A172 (cell line): ENCODE data around the gene TMX2. TPM values are rescaled to one million over a fixed set of nuclear protein-coding genes. Genes with fewer than 3 reads are reported as not detected.

ENCODE experiments used
- DNase-seq: peaks from one replicate; pipeline ENCODE4 v3.0.0-alpha.2; 2015; ENCODE audit warnings: low spot score
- total RNA-seq: library from RNA; depleted of rRNA; stranded (reverse); fragments of >200 nt; shearing (Covaris generic); gene quantifications from 2 replicates; pipeline ENCODE4 v1.2.3, GENCODE V29; 2014; rRNA removed

TMX2 gene
- total RNA-seq, 1 experiment from 2014 or later, result 119 TPM

DNA sequence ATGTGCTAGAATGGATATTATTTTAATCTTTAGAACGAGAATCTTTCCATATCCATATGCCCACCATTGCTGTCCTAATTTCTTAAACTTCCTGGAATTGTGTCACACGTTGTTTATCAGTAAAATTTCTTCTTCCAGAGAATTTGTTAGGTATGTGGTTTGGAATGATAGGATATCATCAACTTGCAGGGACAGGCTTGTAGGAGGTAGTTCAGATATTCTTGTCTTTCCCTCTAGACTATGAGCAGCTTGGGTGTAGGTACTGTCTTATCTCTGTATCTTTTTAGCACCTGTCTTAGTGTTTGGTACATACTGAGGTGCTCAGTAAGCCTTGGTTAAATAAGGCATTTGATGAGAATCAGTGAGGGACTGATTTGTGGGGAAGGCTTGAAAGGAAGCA is 52.6 kb downstream of the TMX2 start:
- no peak for DNase-seq

DNA sequence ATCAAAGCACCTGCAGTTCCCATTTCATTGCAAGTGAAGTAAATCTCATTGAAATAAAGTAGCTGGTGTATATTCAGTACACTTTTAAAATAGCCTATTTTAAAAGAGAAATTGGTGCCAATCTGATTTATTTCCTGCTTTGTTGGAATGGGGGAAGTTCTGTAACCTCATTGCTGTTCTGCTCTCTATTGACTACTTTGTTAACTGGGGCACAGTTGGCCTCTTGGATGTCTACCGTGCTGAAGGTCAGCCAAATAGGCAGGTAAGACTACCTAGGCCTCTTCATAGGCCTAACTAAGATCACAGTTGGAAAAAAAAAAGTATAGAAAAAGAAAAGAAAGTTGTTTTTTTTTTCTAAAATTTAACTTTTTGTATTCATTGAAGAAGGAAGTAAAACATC is 58.4 kb downstream of the TMX2 start:
- no peak for DNase-seq

DNA sequence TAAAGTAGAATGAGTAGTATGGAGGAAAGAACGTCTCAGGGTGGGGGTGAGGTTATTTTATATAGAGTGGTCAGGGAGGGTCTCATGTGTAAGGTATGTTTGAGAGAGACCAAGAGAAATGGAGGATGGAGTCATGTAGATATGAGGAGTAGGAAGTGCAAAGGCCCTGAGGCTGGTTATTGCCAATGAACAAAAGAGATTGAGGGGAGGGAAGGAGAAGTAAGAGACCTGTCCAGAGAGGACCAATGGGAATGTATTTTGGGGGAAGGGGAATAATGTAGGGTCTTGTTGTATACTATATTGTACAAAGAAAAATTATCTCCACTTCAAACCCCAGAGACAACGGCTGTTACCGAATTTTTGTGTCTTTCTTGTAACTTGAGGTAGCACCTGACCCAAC is 59.0 kb downstream of the TMX2 start:
- DNase-seq, result no peak

DNA sequence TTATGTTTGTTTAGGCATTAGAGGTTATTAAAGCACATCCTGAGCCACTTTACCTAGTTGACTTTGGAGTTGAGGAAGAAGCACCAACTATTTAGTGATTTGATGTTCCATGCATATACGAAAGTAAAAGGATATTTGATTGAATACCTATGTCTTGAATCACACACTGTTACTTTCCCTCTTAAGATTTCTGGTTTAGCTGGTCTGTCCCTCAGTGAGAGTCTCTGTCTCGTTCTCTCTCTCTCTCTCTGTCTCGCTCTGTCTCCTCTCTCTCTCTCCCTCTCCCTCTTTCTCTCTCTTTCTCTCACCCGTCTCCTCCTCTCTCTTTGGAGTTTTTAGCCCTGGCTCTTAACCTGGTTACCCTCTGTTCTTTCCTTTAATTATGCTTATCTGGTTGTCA is 60.2 kb downstream of the TMX2 start:
- DNase-seq, result no peak

DNA sequence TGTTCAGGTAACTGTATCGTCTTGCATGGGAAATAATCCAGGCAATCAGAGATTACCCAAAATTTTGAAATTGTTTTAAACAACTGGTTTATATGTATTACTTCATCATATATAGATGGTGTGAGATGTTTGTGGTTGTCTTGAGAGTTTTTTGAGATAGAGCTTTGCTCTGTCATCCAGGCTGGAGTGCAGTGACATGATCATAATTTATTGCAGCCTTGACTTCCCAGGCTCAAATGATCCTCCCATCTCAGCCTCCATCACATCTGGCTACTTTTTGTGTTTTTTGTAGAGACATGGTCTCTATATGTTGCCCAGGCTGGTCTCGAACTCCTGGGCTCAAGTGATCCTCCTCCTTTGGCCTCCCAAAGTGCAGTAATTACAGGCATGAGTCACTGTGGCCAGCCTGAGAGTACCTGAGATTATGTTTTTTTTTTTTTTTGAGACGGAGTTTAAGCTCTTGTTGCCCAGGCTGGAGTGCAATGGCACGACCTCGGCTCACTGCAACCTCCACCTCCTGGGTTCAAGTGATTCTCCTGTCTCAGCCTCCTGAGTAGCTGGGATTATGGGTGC is 60.7 kb downstream of the TMX2 start:
- no peak for DNase-seq

DNA sequence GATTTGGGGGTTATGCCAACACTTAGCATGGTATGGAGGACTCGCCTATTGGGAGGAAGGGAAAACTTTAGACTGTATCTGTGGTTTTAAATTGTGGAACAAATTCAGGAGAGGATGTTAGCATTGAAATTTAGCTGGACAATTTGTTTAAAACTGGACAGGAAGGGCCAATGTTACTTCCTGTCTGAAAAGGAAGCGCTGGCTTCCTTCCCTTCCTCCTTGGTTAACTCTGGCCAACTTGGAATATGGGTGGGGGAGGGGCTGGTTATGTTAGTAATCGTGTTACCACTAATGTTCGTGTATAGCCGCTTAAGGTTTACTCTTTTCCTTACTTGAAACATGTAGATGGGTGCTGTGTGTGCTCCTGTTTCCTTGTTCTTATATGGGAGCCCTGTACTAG is 63.1 kb downstream of the TMX2 start:
- DNase-seq, result no peak

DNA sequence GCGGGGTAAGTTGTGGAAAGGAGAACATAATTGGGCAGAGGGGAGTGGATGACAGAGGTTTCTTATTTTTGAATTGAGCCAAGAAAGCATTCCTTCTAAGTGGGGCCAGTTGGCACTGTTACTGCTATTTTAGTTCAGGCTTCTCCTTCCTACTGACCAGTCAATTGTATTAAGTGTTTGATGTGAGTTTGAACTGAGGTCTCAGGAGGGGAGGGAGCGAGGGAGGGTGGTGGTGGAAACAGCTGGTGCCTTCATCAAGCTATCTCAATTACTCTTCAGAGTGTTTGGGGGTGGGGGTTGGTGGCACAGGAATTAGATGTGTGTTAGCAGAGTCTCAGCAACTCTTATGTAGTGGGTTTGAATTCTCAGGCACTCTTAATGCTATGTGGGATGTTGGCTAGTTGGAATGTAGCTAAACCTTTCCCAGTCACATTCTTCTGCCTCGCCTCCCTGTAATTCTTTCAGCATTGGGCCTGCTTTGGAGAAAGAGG is 63.7 kb downstream of the TMX2 start:
- no peak for DNase-seq

DNA sequence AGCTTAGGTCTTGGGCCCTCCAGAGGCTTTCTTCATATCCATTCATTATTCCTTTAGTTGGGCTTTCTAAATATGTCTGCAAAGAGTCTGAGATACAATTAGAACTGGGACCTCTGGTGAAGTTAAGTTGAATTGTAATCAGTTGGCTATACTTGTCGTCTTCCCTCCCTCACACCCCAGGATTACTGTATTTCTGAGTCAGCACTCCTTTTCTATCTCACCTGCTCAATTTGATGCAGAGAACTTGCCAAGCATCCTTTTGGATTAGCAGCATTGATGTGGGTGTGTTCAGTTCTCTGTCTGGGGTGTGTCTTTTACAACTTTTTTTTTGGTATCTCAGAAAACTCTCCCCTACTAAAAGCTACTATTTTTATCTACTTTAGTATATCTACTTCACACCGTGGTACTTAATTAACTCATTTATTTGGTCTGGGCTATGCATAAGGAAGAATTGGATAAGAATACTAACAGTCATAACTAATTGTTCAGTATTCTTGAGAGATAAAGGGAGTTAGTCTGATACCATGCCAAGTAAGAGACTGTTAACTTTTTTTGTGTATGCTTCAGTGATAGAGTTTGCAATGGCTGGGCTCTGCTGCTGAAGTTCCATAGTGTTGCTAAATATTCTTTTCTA is 64.3 kb downstream of the TMX2 start:
- DNase-seq, result no peak

DNA sequence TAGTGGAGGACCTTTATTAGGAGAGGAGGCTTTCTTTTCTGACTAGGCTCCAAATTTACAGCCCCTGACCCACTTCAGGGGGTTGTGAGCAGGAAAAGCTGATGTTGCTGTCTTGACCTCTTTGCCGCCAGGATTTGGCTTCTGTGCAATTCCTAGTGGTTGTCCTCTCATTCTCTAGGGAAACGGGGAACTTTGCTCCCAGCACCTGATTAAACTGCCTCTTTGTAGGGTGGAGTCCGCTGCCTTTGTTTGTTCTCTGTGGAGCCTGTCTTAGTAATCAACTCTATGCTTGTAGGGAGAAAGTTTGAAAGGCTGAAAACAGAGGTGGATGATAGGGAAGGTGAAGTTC is 65.5 kb downstream of the TMX2 start:
- peak; percentile 50 for DNase-seq

DNA sequence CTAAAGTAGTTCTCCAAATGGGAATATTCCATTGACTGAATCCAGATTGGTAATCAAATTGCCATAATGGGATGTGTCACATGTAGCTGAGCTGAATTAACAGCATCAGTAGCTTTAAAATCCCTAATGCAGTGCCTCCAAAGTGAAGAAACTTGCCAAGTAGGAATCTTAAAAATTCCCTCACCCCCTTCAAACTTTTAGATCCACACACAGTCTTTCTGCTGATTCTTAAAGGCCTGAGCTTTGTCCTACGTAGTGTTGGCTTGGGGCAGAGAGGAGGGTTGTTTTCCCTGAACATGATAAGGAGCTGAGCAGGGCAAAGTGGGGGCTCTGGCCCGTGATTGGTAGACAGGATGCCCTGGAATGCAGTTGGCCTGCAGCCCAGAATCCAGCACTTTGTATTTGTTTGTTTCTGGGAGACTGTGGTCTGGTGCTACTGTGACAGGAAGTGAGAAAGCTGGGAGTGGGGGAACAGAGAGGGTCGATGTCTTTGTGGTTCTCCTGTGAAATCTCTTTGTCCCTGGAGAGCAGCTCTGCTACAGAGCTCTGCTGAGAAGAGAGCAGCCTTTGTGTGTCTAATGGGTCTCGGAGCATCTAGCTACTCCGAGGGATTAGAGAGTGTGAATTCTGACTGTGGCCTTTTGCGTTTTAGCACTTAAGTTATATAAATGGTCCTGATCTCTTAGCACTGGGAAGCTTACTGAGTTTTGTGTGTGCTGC is 66.1 kb downstream of the TMX2 start:
- DNase-seq, result peak; percentile 99

DNA sequence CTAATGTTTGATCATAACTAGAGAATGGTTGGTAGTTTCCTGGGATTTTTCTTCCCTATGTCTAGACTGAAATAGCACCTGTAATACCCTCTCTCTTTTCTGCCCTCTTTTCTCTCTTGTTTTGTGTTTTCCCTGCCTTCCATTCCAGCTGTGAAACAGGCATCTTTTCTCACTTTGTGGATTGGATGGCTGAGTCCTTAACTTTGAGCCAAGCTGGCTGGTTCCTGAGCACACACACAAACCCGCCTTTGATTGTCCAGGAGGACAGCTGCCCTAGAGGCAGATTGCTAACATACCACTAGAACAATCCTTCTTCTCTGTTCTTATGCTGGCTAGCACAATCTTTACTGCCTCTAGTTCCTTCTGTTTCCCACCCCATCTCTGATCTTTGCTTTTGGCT is 66.9 kb downstream of the TMX2 start:
- DNase-seq, result peak; percentile 42

DNA sequence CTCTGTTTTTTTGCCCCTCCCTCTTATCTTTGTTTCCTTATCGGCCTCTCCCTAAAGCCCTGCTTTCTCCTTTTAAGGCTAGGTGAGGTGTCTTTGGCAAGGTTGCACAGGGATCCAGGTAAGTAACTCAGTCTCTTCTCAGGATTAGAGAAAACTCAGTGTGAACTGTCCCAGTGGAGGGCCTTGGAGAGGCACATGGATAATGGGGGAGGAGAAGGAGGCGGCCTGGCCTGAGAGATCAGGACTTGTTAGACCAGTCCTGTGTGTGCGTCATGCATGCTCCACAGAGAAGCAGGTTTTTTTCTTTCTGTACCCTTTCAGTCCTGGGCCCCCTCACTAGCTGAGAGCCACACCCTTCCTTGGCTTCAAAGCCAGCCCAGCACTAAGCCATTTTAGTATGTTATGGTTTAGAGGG is 69.1 kb downstream of the TMX2 start:
- no peak for DNase-seq

DNA sequence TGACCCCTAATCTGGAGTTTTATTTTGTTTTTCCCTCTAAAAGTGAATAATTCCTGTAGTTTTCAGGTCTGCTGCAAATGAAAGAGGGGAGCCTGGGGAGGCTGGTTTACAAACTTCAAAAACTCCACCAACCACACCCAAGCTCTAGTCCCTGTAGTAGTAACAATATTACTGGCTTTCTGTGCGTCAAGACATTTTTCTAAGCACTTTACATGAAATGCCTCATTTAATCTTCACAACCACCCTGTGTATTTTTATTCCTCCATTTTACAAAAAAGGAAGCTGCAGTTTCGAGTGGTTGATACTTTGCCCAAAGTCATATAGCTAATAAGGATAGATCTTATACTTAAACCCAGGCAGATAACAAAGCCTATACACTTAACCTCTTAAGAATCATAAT is 72.7 kb downstream of the TMX2 start:
- DNase-seq, result no peak

DNA sequence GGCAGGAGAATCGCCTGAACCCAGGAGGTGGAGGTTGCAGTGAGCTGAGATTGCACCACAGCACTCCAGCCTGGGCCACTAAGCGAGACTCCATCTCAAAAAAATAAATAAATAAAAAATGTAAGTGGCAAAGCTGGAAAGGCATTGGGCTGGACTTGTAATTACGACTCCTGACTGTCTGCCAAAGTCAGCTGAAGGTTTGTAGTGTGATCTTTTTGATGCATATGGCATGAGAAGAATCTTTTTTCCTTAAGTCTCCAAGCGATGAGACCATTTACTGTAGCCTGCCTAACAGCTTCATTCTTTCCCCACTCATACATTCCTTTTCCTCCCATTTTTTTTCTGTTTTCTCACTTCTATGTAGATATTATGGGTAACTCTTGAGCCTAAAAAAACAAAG is 74.0 kb downstream of the TMX2 start:
- no peak for DNase-seq

DNA sequence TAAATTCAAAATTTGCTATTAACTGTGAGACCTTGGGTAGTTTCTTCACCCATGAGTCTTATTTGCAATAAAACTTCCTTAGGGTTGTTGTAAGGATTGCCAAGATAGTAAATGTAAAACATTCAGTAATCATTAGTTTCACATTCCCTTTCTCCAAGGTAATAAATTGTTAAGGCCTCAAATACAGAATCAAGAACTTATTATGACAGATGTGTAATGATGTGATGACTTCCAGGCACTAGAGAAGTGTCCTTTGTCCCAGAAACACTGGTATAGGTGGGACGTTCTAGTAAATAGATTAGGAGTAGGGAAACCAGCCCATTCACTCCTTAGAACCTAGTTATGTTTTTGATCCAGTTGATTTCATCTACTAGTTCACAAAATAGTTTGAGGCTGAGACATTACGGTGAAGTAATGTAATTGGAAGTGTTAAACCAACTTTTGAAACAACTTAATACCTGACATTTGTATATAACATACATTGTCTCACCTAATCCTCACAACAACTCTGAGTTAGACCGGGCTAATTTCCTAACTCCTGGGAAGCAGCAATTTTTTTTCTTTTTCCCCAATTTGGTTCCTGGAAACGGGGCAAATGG is 74.7 kb downstream of the TMX2 start:
- no peak for DNase-seq

DNA sequence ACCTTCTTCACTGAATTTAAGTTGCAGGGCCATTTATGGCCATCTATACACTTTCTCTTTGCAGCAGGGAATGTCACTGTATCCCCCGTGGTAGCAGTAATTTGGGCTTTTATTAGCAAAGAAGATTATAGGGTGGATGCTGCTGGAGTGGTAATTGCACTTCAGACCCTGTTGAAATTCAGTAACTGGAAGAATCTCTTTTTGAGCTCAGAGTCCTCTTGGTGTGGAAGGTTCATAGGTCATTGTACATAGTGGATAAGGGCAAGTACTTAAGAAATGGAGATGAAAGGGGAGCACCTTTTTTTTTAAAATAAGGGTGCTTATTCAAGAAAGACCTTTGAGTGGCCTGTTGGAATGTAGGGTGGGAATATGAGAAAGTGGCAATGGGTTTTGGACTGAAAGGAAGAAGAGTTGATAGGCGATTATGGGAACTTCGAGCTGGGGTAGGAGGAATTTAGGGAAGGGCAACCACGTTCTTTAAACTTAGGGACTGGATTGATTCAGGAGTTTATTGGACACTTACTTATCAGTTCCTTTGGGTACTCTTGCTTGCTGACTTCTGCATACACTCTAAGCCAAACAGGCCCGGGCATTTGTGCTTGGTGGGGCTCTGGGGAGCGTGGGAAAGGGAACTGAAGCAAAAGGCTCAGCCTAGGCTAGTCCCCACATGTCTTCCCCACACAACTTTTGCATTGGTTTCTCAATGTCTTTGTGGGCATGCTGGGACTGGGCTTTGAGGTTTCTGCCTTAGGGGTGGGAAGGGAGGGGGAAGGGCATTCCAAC is 75.7 kb downstream of the TMX2 start:
- DNase-seq, result no peak

DNA sequence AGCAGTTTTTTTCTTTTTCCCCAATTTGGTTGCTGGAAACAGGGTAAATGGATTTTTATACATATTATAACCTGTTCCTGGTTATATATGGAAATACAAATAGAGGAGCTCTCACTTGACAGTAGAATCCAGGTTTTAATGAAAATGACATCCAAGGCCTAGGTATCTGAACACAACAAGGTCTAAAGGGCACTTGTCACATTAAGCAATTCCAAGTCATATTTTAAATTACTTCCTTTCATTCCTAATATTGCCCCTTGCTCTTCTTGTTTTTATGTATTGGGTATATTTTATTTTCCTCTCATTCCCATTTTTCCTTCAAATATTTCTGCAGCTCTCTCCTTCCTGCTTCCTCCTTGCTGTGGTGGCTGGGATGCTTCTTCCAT is 76.3 kb downstream of the TMX2 start:
- no peak for DNase-seq

Other genes with a start within 250 kb of the TMX2 start
- gene SLC43A1, start 196.9 kb upstream of the TMX2 start, total RNA-seq, result 3.4 and 5.2 TPM in 2 replicates
- gene TIMM10, start 181.8 kb upstream of the TMX2 start, total RNA-seq, result 59.7 and 95.9 TPM in 2 replicates
- not detected in 2 replicates for gene SMTNL1, start 175.0 kb upstream of the TMX2 start, total RNA-seq
- 52.5 and 69.6 TPM in 2 replicates for gene UBE2L6, start 144.9 kb upstream of the TMX2 start, total RNA-seq
- 0.74 and 4.8 TPM in 2 replicates for gene SERPING1, start 114.9 kb upstream of the TMX2 start, total RNA-seq
- gene YPEL4, start 62.7 kb upstream of the TMX2 start, total RNA-seq, result 0.60 and 1.4 TPM in 2 replicates
- 20.5 and 22.9 TPM in 2 replicates for gene CLP1, start 54.8 kb upstream of the TMX2 start, total RNA-seq
- gene ZDHHC5, start 44.5 kb upstream of the TMX2 start, total RNA-seq, result 20.7 and 21.4 TPM in 2 replicates
- 21.2 and 30.4 TPM in 2 replicates for gene MED19, start 378 bp upstream of the TMX2 start, total RNA-seq
- gene SELENOH, start 28.9 kb downstream of the TMX2 start, total RNA-seq, result 235 and 274 TPM in 2 replicates
- gene BTBD18, start 39.2 kb downstream of the TMX2 start, total RNA-seq, result not detected in 2 replicates
- 66.9 and 70.8 TPM in 2 replicates for gene CTNND1, start 49.2 kb downstream of the TMX2 start, total RNA-seq